ENCODE measurements around the gene PPP2R5B. TPM values are rescaled to one million over a fixed set of nuclear protein-coding genes. Genes with fewer than 3 reads are reported as not detected.

PPP2R5B gene
- total RNA-seq, 4 donors from 2014 or later = 7.8 to 20.3 (median 12.4) TPM

- DNase-seq (ENCODE audit: low spot score) (no peak), ATAC-seq (ENCODE audit: low FRiP score) (no peak)
- TF ChIP-seq CTCF (IDR thresholded peaks at IDR 0.05) = no peak
Measured at GRCh38 chr11:64959498-64959897, 35.0 kb downstream of the PPP2R5B start.

- ATAC-seq (ENCODE audit: low FRiP score) (no peak), DNase-seq (ENCODE audit: low spot score) (no peak)
- no peak for TF ChIP-seq CTCF (IDR thresholded peaks at IDR 0.05)
Measured at GRCh38 chr11:64960719-64961118, 36.2 kb downstream of the PPP2R5B start.

GRCh38 chr11:64963072-64963631, 38.7 kb downstream of the PPP2R5B start:
- TF ChIP-seq CTCF (IDR thresholded peaks at IDR 0.05) = no peak
- DNase-seq (ENCODE audit: low spot score) = no peak
- no peak for ATAC-seq (ENCODE audit: low FRiP score)

- ATAC-seq (ENCODE audit: low FRiP score) (no peak), DNase-seq (ENCODE audit: low spot score) (no peak)
- no peak for TF ChIP-seq CTCF (IDR thresholded peaks at IDR 0.05)
Measured at GRCh38 chr11:64967375-64967774, 42.9 kb downstream of the PPP2R5B start.

- TF ChIP-seq CTCF (IDR thresholded peaks at IDR 0.05) = no peak
- ATAC-seq (ENCODE audit: low FRiP score) = no peak
- no peak for DNase-seq (ENCODE audit: low spot score)
Measured at GRCh38 chr11:64969209-64969608, 44.7 kb downstream of the PPP2R5B start.

GRCh38 chr11:64970731-64971151, 46.3 kb downstream of the PPP2R5B start:
- no peak for TF ChIP-seq CTCF (IDR thresholded peaks at IDR 0.05)
- ATAC-seq (ENCODE audit: low FRiP score) = peak; percentile 26
- DNase-seq (ENCODE audit: low spot score) = no peak

GRCh38 chr11:64971421-64972233, 47.1 kb downstream of the PPP2R5B start, which contains the start of gene MAJIN:
Gene MAJIN (minus strand): TSS chr11:64972108. CDS start chr11:64959405, 12,703 bp downstream.
- peak; percentile 76 for ATAC-seq (ENCODE audit: low FRiP score)
- TF ChIP-seq CTCF (IDR thresholded peaks at IDR 0.05) = no peak

More at GRCh38 chr11:64971421-64972233, 47.1 kb downstream of the PPP2R5B start, which contains the start of gene MAJIN:
- DNase-seq (ENCODE audit: low spot score) = peak; percentile 52
